A673 (cell line): ENCODE results near the gene MIAT. TPM values are rescaled to one million over a fixed set of nuclear protein-coding genes. Genes with fewer than 3 reads are reported as not detected.

Experiments
- BruUV-seq: library from RNA; stranded (reverse); fragments of 400-500 nt; replicated peaks from 2 replicates; lab custom pipeline; 2021; lab: Mats Ljungman, UMichigan
- CTCF ChIA-PET: fragments of 300-600 bp; sonication (Branson Sonifier 250); formaldehyde crosslinking; loops from one replicate; lab custom pipeline; 2022; ENCODE audit warnings: antibody characterized with exemption; lab: Charles Lee
- POLR2A ChIA-PET: fragments of 300-600 bp; sonication (Branson Sonifier 250); formaldehyde crosslinking; loops from one replicate; lab custom pipeline; 2022; ENCODE audit warnings: antibody characterized with exemption; ENCODE audit not compliant: low non-redundant PET; lab: Charles Lee
- DNase-seq: peaks from one replicate; pipeline ENCODE4 v3.0.0-alpha.2; 2015; ENCODE audit warnings: low spot score
- H3K27ac ChIP-seq: fragments of 200-600 bp; sonication (generic); 2 replicates; pipeline ENCODE4 v1.5.1; 2016; ENCODE audit warnings: mixed run types, low read depth, mild to moderate bottlenecking, mixed read lengths, antibody characterized with exemption, low read length; ENCODE audit not compliant: poor library complexity, severe bottlenecking
- H3K27me3 ChIP-seq: fragments of 200-600 bp; sonication (generic); replicated peaks from 2 replicates; pipeline ENCODE4 v1.6.1; 2017; ENCODE audit warnings: mixed run types, low read depth, mild to moderate bottlenecking, mixed read lengths, antibody characterized with exemption, low read length; ENCODE audit not compliant: insufficient read depth, poor library complexity
- H3K36me3 ChIP-seq: fragments of 200-600 bp; sonication (generic); 2 replicates; pipeline ENCODE4 v1.6.1; 2016; ENCODE audit warnings: mixed run types, mild to moderate bottlenecking, mixed read lengths, antibody characterized with exemption, low read length; ENCODE audit not compliant: insufficient read depth, poor library complexity, severe bottlenecking
- H3K4me1 ChIP-seq: fragments of 200-600 bp; sonication (generic); 2 replicates; pipeline ENCODE4 v1.6.1; 2017; ENCODE audit warnings: mixed run types, mild to moderate bottlenecking, mixed read lengths, antibody characterized with exemption, low read length; ENCODE audit not compliant: insufficient read depth, poor library complexity, severe bottlenecking
- H3K4me3 ChIP-seq: fragments of 200-600 bp; sonication (generic); 2 replicates; pipeline ENCODE4 v1.5.1; 2016; ENCODE audit warnings: low read depth, mixed run types, mild to moderate bottlenecking, mixed read lengths, low read length; ENCODE audit not compliant: poor library complexity, severe bottlenecking
- H3K9me3 ChIP-seq: fragments of 200-600 bp; sonication (generic); 2 replicates; pipeline ENCODE4 v1.6.1; 2016; ENCODE audit warnings: mixed run types, low read depth, mild to moderate bottlenecking, mixed read lengths, antibody characterized with exemption, low read length; ENCODE audit not compliant: poor library complexity, severe bottlenecking
- CTCF ChIP-seq: fragments of 300-800, 200-600 bp; sonication (generic); conservative IDR thresholded peaks from 2 replicates; pipeline ENCODE4 v1.5.1; 2017; ENCODE audit warnings: low read depth, mild to moderate bottlenecking, antibody characterized with exemption, low read length, moderate library complexity, mixed read lengths
- EZH2 ChIP-seq: fragments of 200-600 bp; sonication (generic); IDR thresholded peaks from 2 replicates; pipeline ENCODE4 v1.6.1; 2017; ENCODE audit warnings: borderline replicate concordance, low read depth, mild to moderate bottlenecking, mixed read lengths, antibody characterized with exemption, low read length; ENCODE audit not compliant: poor library complexity, severe bottlenecking
- intact Hi-C: fragments of 100-400 bp; cut with micrococcal nuclease; formaldehyde crosslinking; loops from one replicate; pipeline ENCODE4 v1.10.0; 2022; ENCODE audit not compliant: unreplicated experiment
- total RNA-seq: library from RNA; stranded (reverse); gene quantifications from 2 replicates; pipeline ENCODE4 v1.2.3, GENCODE V29; 2021

MIAT gene
- total RNA-seq, 1 experiment from 2014 or later = 6.2 TPM

GRCh38 chr22:26616650-26617049 is 40.7 kb upstream of the MIAT start:
- POLR2A ChIA-PET = no interaction called here

GRCh38 chr22:26617271-26618199 is 39.9 kb upstream of the MIAT start, which contains the start of gene CRYBB1:
CRYBB1 (minus strand) TSS chr22:26618027; CDS start chr22:26616319, 1,708 bp downstream.
- DNase-seq = no peak
- POLR2A ChIA-PET = no interaction called here
- Histone ChIP-seq H3K36me3 (no peaks in the 10 kb centered on the region), H3K4me1 (no peaks in the 10 kb centered on the region), H3K27me3 (no peaks in the 10 kb centered on the region), H3K9me3 (no peaks in the 10 kb centered on the region), H3K4me3 (no peak within 1 kb of the TSS), H3K27ac (no peak within 1 kb of the TSS)
- TF ChIP-seq EZH2 (no peak), CTCF (no peak)
- intact Hi-C loops = no loop called here
- CTCF ChIA-PET = no interaction called here
- BruUV-seq = no TSS peak

More at GRCh38 chr22:26616650-26617049, 40.7 kb upstream of the MIAT start:
- Histone ChIP-seq H3K36me3 (no peaks in the 10 kb centered on the region), H3K27me3 (no peaks in the 10 kb centered on the region), H3K27ac (no peak overlapping the region), H3K4me1 (no peaks in the 10 kb centered on the region), H3K9me3 (no peaks in the 10 kb centered on the region), H3K4me3 (no peak overlapping the region)
- no peak for DNase-seq
- no peak for TF ChIP-seq EZH2
- TF ChIP-seq CTCF = no peak
- BruUV-seq = no TSS peak
- CTCF ChIA-PET = no interaction called here
- intact Hi-C loops = no loop called here

DNA sequence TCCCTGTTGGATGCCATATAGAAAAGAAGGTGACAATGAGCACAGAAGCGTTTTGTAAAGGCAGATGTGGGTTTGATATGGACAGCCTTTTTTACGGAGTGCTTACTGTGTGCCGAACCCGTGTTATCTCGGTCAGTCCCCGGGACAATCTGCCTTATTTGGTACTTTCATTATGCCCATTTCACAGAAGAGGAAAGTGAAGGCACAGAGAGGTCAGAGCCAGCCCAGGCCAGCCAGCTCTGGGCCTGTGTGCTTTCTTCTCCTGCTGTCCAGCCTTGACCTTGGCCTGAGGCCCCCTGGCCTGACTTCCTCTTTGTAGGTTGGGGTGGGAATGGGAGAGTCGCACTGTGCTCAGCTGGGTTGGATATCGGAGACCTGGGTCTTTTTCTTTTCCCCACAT is 38.9 kb upstream of the MIAT start:
- POLR2A ChIA-PET = no interaction called here
- no peaks in the 10 kb centered on the region for H3K27me3 ChIP-seq
- H3K9me3 ChIP-seq = no peaks in the 10 kb centered on the region
- intact Hi-C loops = no loop called here
- no peak overlapping the region for H3K27ac ChIP-seq
- CTCF ChIA-PET = no interaction called here
- H3K4me3 ChIP-seq = no peak overlapping the region
- H3K36me3 ChIP-seq = no peaks in the 10 kb centered on the region
- DNase-seq = no peak
- TF ChIP-seq CTCF = no peak
- TF ChIP-seq EZH2 = no peak
- H3K4me1 ChIP-seq = no peaks in the 10 kb centered on the region
- BruUV-seq = no TSS peak
